NB4 (cell line): ENCODE results near the gene HNMT.

Experiments
- CTCF ChIP-seq: IDR thresholded peaks from one replicate; pipeline ENCODE4 v1.5.1; 2012; ENCODE audit warnings: low read depth, low read length
- POLR2A ChIP-seq: IDR thresholded peaks from 2 replicates; pipeline ENCODE4 v1.6.1; 2011; ENCODE audit warnings: mild to moderate bottlenecking; ENCODE audit not compliant: insufficient read length; ENCODE audit errors: extremely low read depth

GRCh38 chr2:138009622-138010021, 45.3 kb downstream of the HNMT start:
- no peak for TF ChIP-seq POLR2A
- no peak for TF ChIP-seq CTCF
